GM12878 (cell line): ENCODE results near the gene GJB1. TPM values are rescaled to one million over a fixed set of nuclear protein-coding genes. Genes with fewer than 3 reads are reported as not detected.
A peak's percentile ranks its signal among the peaks of the same experiment; 100 is the strongest.

Experiments used
- ATAC-seq: fragments of 200-7000 bp; cut with Tn5 transposase; 3 replicates; pipeline ENCODE4 v1.9.1; 2020; ENCODE audit warnings: mild to moderate bottlenecking, moderate library complexity
- BruUV-seq: library from RNA; stranded (reverse); fragments of 400-500 nt; replicated peaks from 2 replicates; lab custom pipeline; 2021; lab: Mats Ljungman, UMichigan
- CTCF ChIA-PET: fragments of 300-600 bp; sonication (Branson Sonifier 250); formaldehyde crosslinking; extraction: SDS; loops from one replicate; lab custom pipeline; 2021; ENCODE audit warnings: inconsistent platforms; lab: Yijun Ruan, JAX
- POLR2A ChIA-PET: fragments of 350-600 bp; formaldehyde crosslinking; extraction: SDS; loops from one replicate; lab custom pipeline; 2021; ENCODE audit warnings: inconsistent platforms; lab: Charles Lee
- RAD21 ChIA-PET: fragments of 300-600 bp; sonication (Branson Sonifier 250); formaldehyde crosslinking; loops from one replicate; lab custom pipeline; 2023; ENCODE audit warnings: antibody characterized with exemption; ENCODE audit not compliant: unreplicated experiment; lab: Charles Lee
- SMC1A ChIA-PET: fragments of 300-600 bp; sonication (Branson Sonifier 250); formaldehyde crosslinking; loops from one replicate; lab custom pipeline; 2023; ENCODE audit not compliant: unreplicated experiment, uncharacterized antibody; lab: Charles Lee
- DNase-seq: peaks from one replicate; pipeline ENCODE4 v3.0.0-alpha.2; 2011; ENCODE audit warnings: low read depth, low spot score
- FAIRE-seq: peaks from 3 replicates; lab custom pipeline; 2011; peaks lifted over from hg19 to GRCh38; lab: Jason Lieb, UNC
- H2AFZ ChIP-seq: 2 replicates; pipeline ENCODE4 v1.6.0; 2011; ENCODE audit warnings: low read depth, low read length, control low read depth; ENCODE audit not compliant: control insufficient read depth
- H3K27ac ChIP-seq: 2 replicates; pipeline ENCODE4 v1.5.1; 2011; ENCODE audit warnings: control low read depth; ENCODE audit not compliant: control insufficient read depth, insufficient read depth
- H3K27me3 ChIP-seq, 2 experiments: replicated peaks in 1 of 2; 2 replicates each; pipeline versions ENCODE4 v1.6.0 to v1.6.1; 2011; ENCODE audit warnings: low read length in 1 of 2; ENCODE audit not compliant: control insufficient read depth in 2 of 2, insufficient read depth in 2 of 2
- H3K36me3 ChIP-seq, 2 experiments: 2 replicates each; pipeline ENCODE4 v1.5.1; 2011; ENCODE audit warnings: low read length in 1 of 2; ENCODE audit not compliant: control insufficient read depth in 2 of 2, insufficient read depth in 2 of 2
- H3K4me1 ChIP-seq: 2 replicates; pipeline ENCODE4 v1.6.1; 2011; ENCODE audit warnings: mild to moderate bottlenecking, low read length, moderate library complexity, mixed read lengths; ENCODE audit not compliant: control insufficient read depth, insufficient read depth
- H3K4me2 ChIP-seq: 2 replicates; pipeline ENCODE4 v1.6.0; 2011; ENCODE audit warnings: control low read depth; ENCODE audit not compliant: control insufficient read depth, insufficient read depth
- H3K4me3 ChIP-seq: fragments of 200-600 bp; sonication (generic); 2 replicates; pipeline ENCODE4 v1.5.1; 2016
- H3K79me2 ChIP-seq: 2 replicates; pipeline ENCODE4 v1.6.0; 2011; ENCODE audit warnings: low read length; ENCODE audit not compliant: control insufficient read depth, insufficient read depth
- H3K9ac ChIP-seq: 2 replicates; pipeline ENCODE4 v1.8.0; 2011; ENCODE audit warnings: low read length, control low read depth, mixed read lengths; ENCODE audit not compliant: control insufficient read depth, insufficient read depth
- H3K9me3 ChIP-seq: replicated peaks from 3 replicates; pipeline ENCODE4 v1.5.1; 2011; ENCODE audit warnings: mild to moderate bottlenecking, low read length; ENCODE audit not compliant: control insufficient read depth, insufficient read depth
- H4K20me1 ChIP-seq: 2 replicates; pipeline ENCODE4 v1.6.0; 2011; ENCODE audit not compliant: control insufficient read depth, insufficient read depth
- BRCA1 ChIP-seq: IDR thresholded peaks from 2 replicates; pipeline ENCODE4 v1.6.1; 2011; ENCODE audit warnings: low read depth, low read length, improper control_type of control experiment
- ETV6 ChIP-seq, 2 experiments: fragments of 450-650 bp in 1 of 2; IDR thresholded peaks in 1 of 2; conservative IDR thresholded peaks in 1 of 2; 2 replicates each; pipeline ENCODE4 v1.6.1; 2014; ENCODE audit warnings: antibody characterized with exemption in 1 of 2, borderline replicate concordance in 1 of 2, low read depth in 1 of 2, mild to moderate bottlenecking in 1 of 2, moderate library complexity in 1 of 2
- HDAC2 ChIP-seq: fragments of 200-600 bp; sonication (generic); IDR thresholded peaks from 2 replicates; pipeline ENCODE4 v1.6.1; 2017
- KLF5 ChIP-seq: fragments of 450-650 bp; IDR thresholded peaks from 2 replicates; pipeline ENCODE4 v1.6.1; 2014; ENCODE audit warnings: mild to moderate bottlenecking; ENCODE audit not compliant: partially characterized antibody
- MEF2A ChIP-seq: IDR thresholded peaks from 2 replicates; pipeline ENCODE4 v1.6.1; 2011; ENCODE audit warnings: low read depth, mild to moderate bottlenecking, low read length, moderate library complexity; ENCODE audit not compliant: insufficient read depth
- MYB ChIP-seq: fragments of 150-350 bp; IDR thresholded peaks from 2 replicates; pipeline ENCODE4 v1.6.1; 2014; ENCODE audit warnings: mild to moderate bottlenecking, low read depth, low read length, borderline replicate concordance
- NFYA ChIP-seq: IDR thresholded peaks from 2 replicates; pipeline ENCODE4 v1.6.1; 2011; ENCODE audit warnings: low read depth, mild to moderate bottlenecking, low read length, improper control_type of control experiment, borderline replicate concordance
- RUNX3 ChIP-seq: IDR thresholded peaks from 2 replicates; pipeline ENCODE4 v1.6.1; 2012; ENCODE audit warnings: low read length, inconsistent platforms
- SMAD5 ChIP-seq: IDR thresholded peaks from 2 replicates; pipeline ENCODE4 v1.6.1; 2016; ENCODE audit warnings: antibody characterized with exemption, low read depth
- SMC3 ChIP-seq: IDR thresholded peaks from 2 replicates; pipeline ENCODE4 v1.6.1; 2011; ENCODE audit warnings: low read length, improper control_type of control experiment, borderline replicate concordance
- ZBTB33 ChIP-seq: fragments of 450-650 bp; IDR thresholded peaks from 2 replicates; pipeline ENCODE4 v1.6.1; 2017; ENCODE audit warnings: mild to moderate bottlenecking
- ZNF274 ChIP-seq: IDR thresholded peaks from one replicate; pipeline ENCODE4 v1.8.0; 2011; ENCODE audit not compliant: insufficient read length, insufficient read depth
- ZSCAN29 ChIP-seq: fragments of 450-650 bp; IDR thresholded peaks from 2 replicates; pipeline ENCODE4 v1.6.1; 2017; ENCODE audit warnings: mild to moderate bottlenecking, moderate library complexity
- ZZZ3 ChIP-seq: IDR thresholded peaks from 2 replicates; pipeline ENCODE4 v1.6.1; 2011; ENCODE audit warnings: low read depth; ENCODE audit not compliant: control insufficient read depth, insufficient read length
- WGBS: methylation state at CpG from one replicate; pipeline ENCODE4 v1.1.6; 2016; ENCODE audit warnings: low lambda C conversion rate; ENCODE audit not compliant: insufficient replicate concordance, insufficient coverage; ENCODE audit errors: missing lambda C conversion rate; 5-methylcytosine and 5-hydroxymethylcytosine counted together
- in situ Hi-C: fragments of 300-500 bp; cut with MboI; formaldehyde crosslinking; loops from 9 replicates; pipeline ENCODE4 v1.14.3; 2018; ENCODE audit warnings: mixed read lengths
- intact Hi-C: fragments of 100-400 bp; cut with micrococcal nuclease; formaldehyde crosslinking; loops from one replicate; pipeline ENCODE4 v1.14.2; 2022; ENCODE audit not compliant: unreplicated experiment
- polyA plus RNA-seq, 11 experiments: library from polyadenylated mRNA; depleted of rRNA in 4 of 11; unstranded in 6 of 11; stranded (reverse) in 5 of 11; fragments of >200 nt; fragmentation: Nextera tagmentation in 4 of 11; fragmentation: Illumina TruSeq in 1 of 11; extraction: Ambion mirVana in 4 of 11; extraction: Trizol in 1 of 11; gene quantifications; 1 replicate in 1 of 11; 2 replicates in 10 of 11; pipeline versions ENCODE4 v1.2.1 to v1.2.3, GENCODE V29; 2011 to 2016; ENCODE audit warnings: inconsistent platforms in 2 of 11, missing spikeins in 2 of 11, low read depth in 1 of 11
- total RNA-seq, 4 experiments: library from RNA; depleted of rRNA in 3 of 4; stranded (reverse); fragments of >200 nt in 3 of 4; fragmentation: Illumina TruSeq in 1 of 4; extraction: Trizol in 1 of 4; gene quantifications; 2 replicates each; pipeline versions ENCODE4 v1.2.1 to v1.2.3, GENCODE V29; 2013 to 2021
- TF ChIP-seq, protein P1 (sequence below): fragments of 450-650 bp; formaldehyde crosslinking; IDR thresholded peaks from 2 replicates; pipeline ENCODE4 v1.4.0; 2022; ENCODE audit warnings: mild to moderate bottlenecking, moderate library complexity
- TF ChIP-seq, protein P2 (sequence below): fragments of 450-650 bp; IDR thresholded peaks from 2 replicates; pipeline ENCODE4 v1.6.1; 2017; ENCODE audit warnings: mild to moderate bottlenecking, moderate library complexity

The GJB1 gene
- total and polyA plus RNA-seq, 10 of the 15 experiments (the other 5 are each of a cell fraction or from before 2014, with no cell fraction given): not detected

- no peak overlapping the region for H3K9ac ChIP-seq
- H3K9me3 ChIP-seq: no peaks in the 10 kb centered on the region
- no peak for ATAC-seq
- peak overlapping the region; percentile 71; the same call in 1 of the 2 replicates for H3K4me2 ChIP-seq
- H3K36me3 ChIP-seq: no peaks in the 10 kb centered on the region
- ChIA-PET CTCF (interaction anchor here (1.7 kb wide), 1 partner anchor 276 kb away, joined by 4 read pairs; no protein-coding TSS in a partner anchor), RAD21 (no interaction called here), SMC1A (interaction anchor here (1.2 kb wide), 1 partner anchor 59 kb away, joined by 4 read pairs; no protein-coding TSS in a partner anchor), POLR2A (interaction anchor here (2.4 kb wide), 1 partner anchor 28 kb away, joined by 18 read pairs; the partner anchor contains the start of gene NONO)
- no peaks in the 10 kb centered on the region for H4K20me1 ChIP-seq
- FAIRE-seq: no peak
- in situ Hi-C loops: no loop called here
- 82% methylated on average over 6 of the region's 6 CpGs for WGBS
- H3K4me1 ChIP-seq: peaks cover 6% of the 10 kb centered on the region; the same call in 1 of the 2 replicates
- H3K4me3 ChIP-seq: no peak overlapping the region
- H3K27ac ChIP-seq: no peak overlapping the region
- BruUV-seq: no TSS peak
- H2AFZ ChIP-seq: no peak overlapping the region
- H3K79me2 ChIP-seq: peaks cover 13% of the 10 kb centered on the region
- intact Hi-C loops: no loop called here
- no peaks in the 10 kb centered on the region for H3K27me3 ChIP-seq
- no peak for DNase-seq
- TF ChIP-seq SMC3: no peak
- no peak for TF ChIP-seq ZBTB33
- TF ChIP-seq SMAD5: no peak
- TF ChIP-seq ZNF274: no peak
- no peak for TF ChIP-seq MYB
- no peak for TF ChIP-seq ZSCAN29
- no peak for TF ChIP-seq ETV6 (conservative IDR thresholded peaks at IDR 0.05 in 1 of 2, IDR thresholded peaks at IDR 0.05 in 1 of 2; ENCODE audit: borderline replicate concordance in 1 of 2, low read depth in 1 of 2)
- no peak for TF ChIP-seq HDAC2
- TF ChIP-seq RUNX3: no peak
- TF ChIP-seq, protein P1, sequence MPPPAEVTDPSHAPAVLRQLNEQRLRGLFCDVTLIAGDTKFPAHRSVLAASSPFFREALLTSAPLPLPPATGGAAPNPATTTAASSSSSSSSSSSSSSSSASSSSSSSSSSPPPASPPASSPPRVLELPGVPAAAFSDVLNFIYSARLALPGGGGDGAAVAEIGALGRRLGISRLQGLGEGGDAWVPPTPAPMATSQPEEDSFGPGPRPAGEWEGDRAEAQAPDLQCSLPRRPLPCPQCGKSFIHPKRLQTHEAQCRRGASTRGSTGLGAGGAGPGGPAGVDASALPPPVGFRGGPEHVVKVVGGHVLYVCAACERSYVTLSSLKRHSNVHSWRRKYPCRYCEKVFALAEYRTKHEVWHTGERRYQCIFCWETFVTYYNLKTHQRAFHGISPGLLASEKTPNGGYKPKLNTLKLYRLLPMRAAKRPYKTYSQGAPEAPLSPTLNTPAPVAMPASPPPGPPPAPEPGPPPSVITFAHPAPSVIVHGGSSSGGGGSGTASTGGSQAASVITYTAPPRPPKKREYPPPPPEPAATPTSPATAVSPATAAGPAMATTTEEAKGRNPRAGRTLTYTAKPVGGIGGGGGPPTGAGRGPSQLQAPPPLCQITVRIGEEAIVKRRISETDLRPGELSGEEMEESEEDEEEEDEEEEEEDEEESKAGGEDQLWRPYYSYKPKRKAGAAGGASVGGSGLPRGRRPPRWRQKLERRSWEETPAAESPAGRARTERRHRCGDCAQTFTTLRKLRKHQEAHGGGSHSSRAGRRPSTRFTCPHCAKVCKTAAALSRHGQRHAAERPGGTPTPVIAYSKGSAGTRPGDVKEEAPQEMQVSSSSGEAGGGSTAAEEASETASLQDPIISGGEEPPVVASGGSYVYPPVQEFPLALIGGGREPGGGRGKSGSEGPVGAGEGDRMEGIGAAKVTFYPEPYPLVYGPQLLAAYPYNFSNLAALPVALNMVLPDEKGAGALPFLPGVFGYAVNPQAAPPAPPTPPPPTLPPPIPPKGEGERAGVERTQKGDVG: no peak
- TF ChIP-seq BRCA1: no peak
- TF ChIP-seq, protein P2, sequence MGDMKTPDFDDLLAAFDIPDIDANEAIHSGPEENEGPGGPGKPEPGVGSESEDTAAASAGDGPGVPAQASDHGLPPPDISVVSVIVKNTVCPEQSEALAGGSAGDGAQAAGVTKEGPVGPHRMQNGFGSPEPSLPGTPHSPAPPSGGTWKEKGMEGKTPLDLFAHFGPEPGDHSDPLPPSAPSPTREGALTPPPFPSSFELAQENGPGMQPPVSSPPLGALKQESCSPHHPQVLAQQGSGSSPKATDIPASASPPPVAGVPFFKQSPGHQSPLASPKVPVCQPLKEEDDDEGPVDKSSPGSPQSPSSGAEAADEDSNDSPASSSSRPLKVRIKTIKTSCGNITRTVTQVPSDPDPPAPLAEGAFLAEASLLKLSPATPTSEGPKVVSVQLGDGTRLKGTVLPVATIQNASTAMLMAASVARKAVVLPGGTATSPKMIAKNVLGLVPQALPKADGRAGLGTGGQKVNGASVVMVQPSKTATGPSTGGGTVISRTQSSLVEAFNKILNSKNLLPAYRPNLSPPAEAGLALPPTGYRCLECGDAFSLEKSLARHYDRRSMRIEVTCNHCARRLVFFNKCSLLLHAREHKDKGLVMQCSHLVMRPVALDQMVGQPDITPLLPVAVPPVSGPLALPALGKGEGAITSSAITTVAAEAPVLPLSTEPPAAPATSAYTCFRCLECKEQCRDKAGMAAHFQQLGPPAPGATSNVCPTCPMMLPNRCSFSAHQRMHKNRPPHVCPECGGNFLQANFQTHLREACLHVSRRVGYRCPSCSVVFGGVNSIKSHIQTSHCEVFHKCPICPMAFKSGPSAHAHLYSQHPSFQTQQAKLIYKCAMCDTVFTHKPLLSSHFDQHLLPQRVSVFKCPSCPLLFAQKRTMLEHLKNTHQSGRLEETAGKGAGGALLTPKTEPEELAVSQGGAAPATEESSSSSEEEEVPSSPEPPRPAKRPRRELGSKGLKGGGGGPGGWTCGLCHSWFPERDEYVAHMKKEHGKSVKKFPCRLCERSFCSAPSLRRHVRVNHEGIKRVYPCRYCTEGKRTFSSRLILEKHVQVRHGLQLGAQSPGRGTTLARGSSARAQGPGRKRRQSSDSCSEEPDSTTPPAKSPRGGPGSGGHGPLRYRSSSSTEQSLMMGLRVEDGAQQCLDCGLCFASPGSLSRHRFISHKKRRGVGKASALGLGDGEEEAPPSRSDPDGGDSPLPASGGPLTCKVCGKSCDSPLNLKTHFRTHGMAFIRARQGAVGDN: no peak
- TF ChIP-seq ZZZ3: no peak
- no peak for TF ChIP-seq KLF5
- no peak for TF ChIP-seq NFYA
- TF ChIP-seq MEF2A: no peak
Observed at GRCh38 chrX:71256051-71256450, 33.0 kb downstream of the GJB1 start.
